Keratinocyte (primary cell): ENCODE measurements around the gene PKHD1. TPM values are rescaled to one million over a fixed set of nuclear protein-coding genes. Genes with fewer than 3 reads are reported as not detected.
"Not testable (repeated sequence)": the region's sequence is repeated elsewhere in the genome, so short reads cannot be mapped to it uniquely, and the experiment has no call there.

ENCODE experiments used
- DNase-seq: peaks from one replicate; pipeline ENCODE4 v3.0.0-alpha.2; 2011; ENCODE audit warnings: low read depth, missing footprints, low spot score
- FAIRE-seq: peaks from 2 replicates; lab custom pipeline; 2011; peaks lifted over from hg19 to GRCh38; lab: Jason Lieb, UNC
- H2AFZ ChIP-seq: 2 replicates; pipeline ENCODE4 v1.6.0; 2012; ENCODE audit warnings: low read length, control low read depth, inconsistent platforms; ENCODE audit not compliant: control insufficient read depth
- H3K27ac ChIP-seq: 2 replicates; pipeline ENCODE4 v1.5.1; 2011; ENCODE audit warnings: low read length; ENCODE audit not compliant: control insufficient read depth, insufficient read depth
- H3K27me3 ChIP-seq: 3 replicates; pipeline ENCODE4 v1.6.0; 2011; ENCODE audit warnings: low read length; ENCODE audit not compliant: control insufficient read depth, insufficient read depth; ENCODE audit errors: extremely low read depth
- H3K36me3 ChIP-seq, 2 experiments: 2 replicates in 1 of 2; 3 replicates in 1 of 2; pipeline ENCODE4 v1.5.1; 2011; ENCODE audit warnings: low read length in 2 of 2, mild to moderate bottlenecking in 1 of 2; ENCODE audit not compliant: control insufficient read depth in 2 of 2, insufficient read depth in 2 of 2; ENCODE audit errors: extremely low read depth in 1 of 2
- H3K4me1 ChIP-seq: 3 replicates; pipeline ENCODE4 v1.5.1; 2011; ENCODE audit warnings: low read length; ENCODE audit not compliant: control insufficient read depth, insufficient read depth; ENCODE audit errors: extremely low read depth
- H3K4me2 ChIP-seq: 3 replicates; pipeline ENCODE4 v1.6.0; 2011; ENCODE audit warnings: low read depth, low read length; ENCODE audit not compliant: control insufficient read depth, insufficient read depth; ENCODE audit errors: extremely low read depth
- H3K4me3 ChIP-seq, 3 experiments: fragments of 200-600 bp in 1 of 3; sonication (generic) in 1 of 3; 2 replicates in 2 of 3; 3 replicates in 1 of 3; pipeline ENCODE4 v1.5.1; 2011 to 2016; ENCODE audit warnings: low read length in 3 of 3, mild to moderate bottlenecking in 3 of 3, control low read depth in 2 of 3, inconsistent platforms in 1 of 3, low read depth in 1 of 3, mixed read lengths in 1 of 3, mixed run types in 1 of 3, moderate library complexity in 1 of 3; ENCODE audit not compliant: control insufficient read depth in 2 of 3, insufficient read depth in 2 of 3; ENCODE audit errors: extremely low read depth in 1 of 3
- H3K79me2 ChIP-seq: 2 replicates; pipeline ENCODE4 v1.6.0; 2012; ENCODE audit warnings: low read length; ENCODE audit not compliant: control insufficient read depth, insufficient read depth
- H3K9ac ChIP-seq: 3 replicates; pipeline ENCODE4 v1.6.0; 2011; ENCODE audit warnings: low read length; ENCODE audit not compliant: control insufficient read depth, insufficient read depth; ENCODE audit errors: extremely low read depth
- H3K9me1 ChIP-seq: 3 replicates; pipeline ENCODE4 v1.6.0; 2011; ENCODE audit warnings: low read length; ENCODE audit not compliant: control insufficient read depth, insufficient read depth; ENCODE audit errors: extremely low read depth
- H3K9me3 ChIP-seq: 2 replicates; pipeline ENCODE4 v1.5.1; 2012; ENCODE audit warnings: low read depth, low read length; ENCODE audit not compliant: control insufficient read depth
- H4K20me1 ChIP-seq: 3 replicates; pipeline ENCODE4 v1.6.0; 2011; ENCODE audit warnings: low read length; ENCODE audit not compliant: control insufficient read depth, insufficient read depth; ENCODE audit errors: extremely low read depth
- EZH2 ChIP-seq: IDR thresholded peaks from one replicate; pipeline ENCODE4 v1.6.1; 2012; ENCODE audit warnings: inconsistent platforms, mild to moderate bottlenecking, low read length, moderate library complexity
- dilution Hi-C: fragments of 300-500 bp; cut with MboI; formaldehyde crosslinking; loops from one replicate; pipeline ENCODE4 v1.7.0; 2020; ENCODE audit warnings: low sequenced_read_pairs; ENCODE audit not compliant: extremely low pct_ligation_motif_present
- polyA plus RNA-seq, 5 experiments: library from polyadenylated mRNA; depleted of rRNA in 3 of 5; stranded (reverse) in 3 of 5; stranded (forward) in 1 of 5; unstranded in 1 of 5; fragments of >200 nt; gene quantifications; 1 replicate in 1 of 5; 2 replicates in 3 of 5; 3 replicates in 1 of 5; pipeline versions ENCODE4 v1.2.1 to v1.2.3, GENCODE V29; 2011 to 2012; ENCODE audit warnings: missing spikeins in 2 of 5, low read depth in 1 of 5, low replicate concordance in 1 of 5
- TF ChIP-seq, protein P1 (sequence below), 3 experiments: IDR thresholded peaks in 1 of 3; conservative IDR thresholded peaks in 1 of 3; optimal IDR thresholded peaks in 1 of 3; 2 replicates in 2 of 3; 3 replicates in 1 of 3; pipeline versions ENCODE3 to v1.5.1; 2011; ENCODE audit warnings: low read length in 3 of 3, mild to moderate bottlenecking in 3 of 3, moderate library complexity in 2 of 3, control low read depth in 1 of 3, inconsistent platforms in 1 of 3; ENCODE audit not compliant: insufficient read depth in 2 of 3; ENCODE audit errors: extremely low read depth in 1 of 3

Gene PKHD1
- polyA plus RNA-seq, 1 donor (not counting 4 experiments of a cell fraction or from before 2014, with no cell fraction given): under 0.01 TPM

DNA sequence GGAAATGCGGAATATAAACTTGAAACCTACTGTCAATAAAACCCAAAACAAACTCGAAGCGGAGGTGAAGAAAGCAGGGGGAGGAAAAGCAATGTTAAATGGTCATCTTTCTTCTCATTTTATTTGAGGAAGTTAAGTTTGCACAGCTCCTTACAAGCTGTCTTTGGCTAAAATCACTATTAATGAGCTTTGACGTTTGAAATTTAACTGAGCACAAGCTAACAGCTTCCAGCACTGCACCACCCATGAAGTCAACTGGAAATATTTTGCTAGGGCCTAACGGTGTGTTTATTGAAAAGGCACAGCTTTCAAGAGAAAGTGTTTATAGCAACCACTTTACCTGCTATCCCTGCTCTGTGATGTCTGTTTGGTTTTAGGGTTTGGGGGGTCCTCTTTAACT, 103.8 kb downstream of the PKHD1 start:
- H3K4me1 ChIP-seq: no peaks in the 10 kb centered on the region
- no peak overlapping the region for H3K9ac ChIP-seq
- H4K20me1 ChIP-seq: no peaks in the 10 kb centered on the region
- no peak for FAIRE-seq
- H3K36me3 ChIP-seq: no peaks in the 10 kb centered on the region
- no peak overlapping the region for H3K27ac ChIP-seq
- TF ChIP-seq, protein P1, sequence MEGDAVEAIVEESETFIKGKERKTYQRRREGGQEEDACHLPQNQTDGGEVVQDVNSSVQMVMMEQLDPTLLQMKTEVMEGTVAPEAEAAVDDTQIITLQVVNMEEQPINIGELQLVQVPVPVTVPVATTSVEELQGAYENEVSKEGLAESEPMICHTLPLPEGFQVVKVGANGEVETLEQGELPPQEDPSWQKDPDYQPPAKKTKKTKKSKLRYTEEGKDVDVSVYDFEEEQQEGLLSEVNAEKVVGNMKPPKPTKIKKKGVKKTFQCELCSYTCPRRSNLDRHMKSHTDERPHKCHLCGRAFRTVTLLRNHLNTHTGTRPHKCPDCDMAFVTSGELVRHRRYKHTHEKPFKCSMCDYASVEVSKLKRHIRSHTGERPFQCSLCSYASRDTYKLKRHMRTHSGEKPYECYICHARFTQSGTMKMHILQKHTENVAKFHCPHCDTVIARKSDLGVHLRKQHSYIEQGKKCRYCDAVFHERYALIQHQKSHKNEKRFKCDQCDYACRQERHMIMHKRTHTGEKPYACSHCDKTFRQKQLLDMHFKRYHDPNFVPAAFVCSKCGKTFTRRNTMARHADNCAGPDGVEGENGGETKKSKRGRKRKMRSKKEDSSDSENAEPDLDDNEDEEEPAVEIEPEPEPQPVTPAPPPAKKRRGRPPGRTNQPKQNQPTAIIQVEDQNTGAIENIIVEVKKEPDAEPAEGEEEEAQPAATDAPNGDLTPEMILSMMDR (optimal IDR thresholded peaks at IDR 0.05 in 1 of 3, IDR thresholded peaks at IDR 0.05 in 1 of 3, conservative IDR thresholded peaks at IDR 0.05 in 1 of 3; ENCODE audit: extremely low read depth in 1 of 3, insufficient read depth in 2 of 3, low read length in 3 of 3): no peak
- no peak for TF ChIP-seq EZH2
- H3K27me3 ChIP-seq: no peaks in the 10 kb centered on the region
- H2AFZ ChIP-seq: no peak overlapping the region
- no peaks in the 10 kb centered on the region for H3K9me3 ChIP-seq
- H3K9me1 ChIP-seq: no peaks in the 10 kb centered on the region
- no peak overlapping the region for H3K4me2 ChIP-seq
- DNase-seq: no peak
- H3K79me2 ChIP-seq: no peaks in the 10 kb centered on the region
- dilution Hi-C loops: no loop called here
- no peak overlapping the region for H3K4me3 ChIP-seq

DNA sequence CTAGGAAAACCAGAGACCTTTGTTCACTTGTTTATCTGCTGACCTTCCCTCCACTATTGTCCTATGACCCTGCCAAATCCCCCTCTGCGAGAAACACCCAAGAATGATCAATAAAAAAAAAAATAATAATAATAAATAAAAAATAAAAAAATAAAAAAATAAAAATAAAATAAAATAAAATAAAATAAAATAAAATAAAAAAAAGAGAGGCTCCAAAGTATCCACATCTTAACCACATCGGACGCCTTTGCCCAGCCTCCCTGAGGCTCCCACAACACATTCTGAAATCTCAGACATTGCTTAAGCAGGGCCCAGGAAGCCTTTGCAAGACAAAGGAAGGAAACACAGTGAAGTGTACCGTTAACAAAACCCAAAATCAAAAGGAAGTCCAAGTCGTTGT, 104.7 kb downstream of the PKHD1 start:
- H3K4me3 ChIP-seq, H3K4me1 ChIP-seq, H2AFZ ChIP-seq, H3K27ac ChIP-seq, dilution Hi-C loops, H3K9ac ChIP-seq, H3K36me3 ChIP-seq, H3K79me2 ChIP-seq, H3K4me2 ChIP-seq, H3K9me1 ChIP-seq, FAIRE-seq, H3K27me3 ChIP-seq, H4K20me1 ChIP-seq, DNase-seq, H3K9me3 ChIP-seq: not testable (repeated sequence)

DNA sequence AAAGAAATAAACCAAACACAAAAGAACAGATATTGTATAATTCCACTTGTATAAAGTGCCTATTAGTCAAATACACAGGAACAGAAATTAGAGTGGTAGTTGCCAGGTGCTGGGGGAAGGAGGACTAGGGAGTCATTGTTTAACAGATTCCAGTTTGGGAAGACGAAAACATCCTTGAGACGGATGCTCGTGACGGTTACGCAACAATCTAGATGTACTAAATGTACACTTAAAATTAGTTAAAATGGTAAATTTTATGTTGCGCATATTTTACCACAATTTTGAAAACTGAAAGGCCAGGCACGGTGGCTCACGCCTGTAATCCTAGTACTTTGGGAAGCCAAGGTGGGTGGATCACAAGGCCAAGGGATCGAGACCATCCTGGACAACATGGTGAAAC, 111.0 kb downstream of the PKHD1 start:
- no peaks in the 10 kb centered on the region for H3K9me3 ChIP-seq
- no peak for DNase-seq
- no peaks in the 10 kb centered on the region for H3K27me3 ChIP-seq
- H3K4me3 ChIP-seq: no peak overlapping the region
- no peaks in the 10 kb centered on the region for H3K36me3 ChIP-seq
- H4K20me1 ChIP-seq: no peaks in the 10 kb centered on the region
- H3K4me2 ChIP-seq: no peak overlapping the region
- H2AFZ ChIP-seq: no peak overlapping the region
- no peak for TF ChIP-seq EZH2
- no peaks in the 10 kb centered on the region for H3K9me1 ChIP-seq
- FAIRE-seq: no peak
- no peaks in the 10 kb centered on the region for H3K79me2 ChIP-seq
- no peak overlapping the region for H3K9ac ChIP-seq
- H3K27ac ChIP-seq: no peak overlapping the region
- dilution Hi-C loops: no loop called here
- no peaks in the 10 kb centered on the region for H3K4me1 ChIP-seq
